HG02678 (cell line): ENCODE measurements around the gene SLC35G4.
"Not testable (repeated sequence)": the region's sequence is repeated elsewhere in the genome, so short reads cannot be mapped to it uniquely, and the experiment has no call there.

ENCODE experiments used
- ATAC-seq: cut with Tn5 transposase; IDR thresholded peaks from one replicate; pipeline ENCODE4 v1.9.1; 2021; ENCODE audit warnings: mild to moderate bottlenecking, moderate library complexity; ENCODE audit not compliant: unreplicated experiment

SLC35G4 gene

DNA sequence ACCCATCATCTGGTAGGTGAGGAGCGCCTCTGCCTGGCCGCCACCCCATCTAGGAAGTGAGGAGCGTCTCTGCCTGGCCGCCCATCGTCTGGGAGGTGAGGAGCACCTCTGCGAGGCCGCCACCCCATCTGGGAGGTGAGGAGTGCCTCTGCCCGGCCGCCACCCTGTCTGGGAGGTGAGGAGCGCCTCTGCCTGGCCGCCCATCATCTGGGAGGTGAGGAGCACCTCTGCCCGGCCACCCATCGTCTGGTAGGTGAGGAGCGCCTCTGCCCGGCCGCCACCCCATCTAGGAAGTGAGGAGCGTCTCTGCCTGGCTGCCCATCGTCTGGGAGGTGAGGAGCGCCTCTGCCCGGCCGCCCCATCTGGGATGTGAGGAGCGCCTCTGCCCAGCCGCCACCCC, 4.2 kb downstream of the SLC35G4 start:
- ATAC-seq: not testable (repeated sequence)

DNA sequence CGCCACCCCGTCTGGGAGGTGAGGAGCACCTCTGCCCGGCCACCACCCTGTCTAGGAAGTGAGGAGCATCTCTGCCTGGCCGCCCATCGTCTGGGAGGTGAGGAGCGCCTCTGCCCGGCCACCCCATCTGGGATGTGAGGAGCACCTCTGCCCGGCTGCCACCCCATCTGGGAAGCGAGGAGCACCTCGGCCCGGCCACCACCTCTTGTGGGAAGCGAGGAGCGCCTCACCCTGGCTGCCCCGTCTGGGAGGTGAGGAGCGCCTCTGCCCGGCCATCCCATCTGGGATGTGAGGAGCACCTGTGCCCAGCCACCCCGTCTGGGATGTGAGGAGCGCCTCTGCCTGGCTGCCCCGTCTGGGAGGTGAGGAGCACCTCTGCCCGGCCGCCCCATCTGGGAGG, 4.6 kb downstream of the SLC35G4 start:
- not testable (repeated sequence) for ATAC-seq

DNA sequence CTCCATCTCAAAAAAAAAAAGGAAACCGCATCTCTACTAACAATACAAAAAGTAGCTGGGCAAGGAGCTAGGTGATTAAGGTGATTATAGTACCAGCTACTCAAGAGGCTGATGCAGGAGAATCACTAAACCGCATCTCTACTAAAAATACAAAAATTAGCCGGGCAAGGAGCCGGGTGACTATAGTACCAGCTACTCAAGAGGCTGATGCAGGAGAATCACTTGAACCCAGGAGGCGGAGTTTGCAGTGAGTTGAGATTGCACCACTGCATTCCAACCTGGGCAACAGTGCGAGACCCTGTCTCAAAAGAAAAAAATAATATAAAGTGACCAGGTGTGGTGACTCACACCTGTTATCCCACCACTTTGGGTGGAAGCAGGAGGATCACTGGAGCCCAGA, 5.6 kb downstream of the SLC35G4 start:
- ATAC-seq: not testable (repeated sequence)

GRCh38 chr18:11647310-11647709, 37.9 kb downstream of the SLC35G4 start:
- ATAC-seq: not testable (repeated sequence)

GRCh38 chr18:11647804-11648203, 38.4 kb downstream of the SLC35G4 start:
- ATAC-seq: not testable (repeated sequence)

DNA sequence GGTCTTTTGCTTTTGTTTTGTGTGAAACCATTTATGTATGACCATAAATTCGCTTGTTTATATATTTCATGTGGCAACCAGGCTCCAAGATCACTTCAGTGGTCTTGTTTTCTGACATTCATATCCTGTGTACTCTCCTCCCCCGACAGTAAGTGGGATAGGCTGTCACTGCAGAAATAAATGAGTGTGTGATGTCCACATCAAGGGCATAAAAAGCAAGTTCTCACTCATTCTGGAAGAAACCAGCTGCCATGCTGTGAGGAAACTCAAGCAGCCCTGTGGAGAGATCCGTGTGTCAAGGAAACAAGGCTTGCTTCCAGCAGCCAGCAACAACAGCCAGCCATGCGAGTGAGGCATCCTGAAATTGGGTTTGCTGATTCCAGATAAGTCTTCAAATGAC, 40.4 kb downstream of the SLC35G4 start:
- ATAC-seq: no peak

DNA sequence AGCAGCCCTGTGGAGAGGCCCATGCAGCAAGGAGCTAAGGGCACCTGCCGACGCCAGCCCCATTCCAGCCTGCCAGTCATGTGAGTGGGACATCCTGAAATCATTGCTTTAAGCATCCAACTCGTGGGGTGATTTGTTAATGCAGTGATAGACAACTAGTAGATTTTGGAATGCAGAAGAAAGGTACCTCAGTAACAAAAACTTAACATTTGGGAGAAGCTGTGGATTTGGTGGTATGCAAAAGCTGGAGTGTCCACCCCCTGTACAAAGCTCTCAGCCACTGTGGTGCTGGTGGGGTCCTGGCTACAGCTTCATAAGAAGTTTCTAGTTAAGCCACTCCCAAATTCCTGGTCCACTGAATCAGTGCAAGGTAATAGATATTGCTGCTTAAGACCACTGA, 42.5 kb downstream of the SLC35G4 start:
- ATAC-seq: no peak

DNA sequence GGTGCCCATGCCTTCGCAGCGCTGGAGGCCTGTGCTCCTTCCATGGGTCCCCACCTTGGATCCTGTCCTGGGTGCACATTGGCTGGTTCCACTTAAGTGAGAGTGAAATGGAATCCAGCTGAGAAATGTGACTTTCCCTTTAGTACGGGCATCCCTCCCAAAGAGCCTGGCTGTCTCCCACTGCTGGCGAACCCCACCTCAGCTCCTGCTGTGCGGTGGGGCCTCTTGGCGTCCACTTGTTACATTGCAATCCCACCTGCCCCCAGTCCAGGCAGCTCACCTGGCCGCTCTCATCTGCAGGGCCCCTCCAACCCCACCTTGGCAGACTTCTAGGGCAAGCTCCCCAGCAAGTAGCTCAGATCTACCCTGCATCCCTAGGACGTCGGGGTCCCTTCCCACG, 44.1 kb downstream of the SLC35G4 start:
- ATAC-seq: no peak

- ATAC-seq: no peak
These were observed 45.6 kb downstream of the SLC35G4 start for GRCh38 chr18:11654736-11655605.

GRCh38 chr18:11655606-11655932, 46.2 kb downstream of the SLC35G4 start:
- ATAC-seq: no peak

- ATAC-seq: no peak
These were observed 47.8 kb downstream of the SLC35G4 start for GRCh38 chr18:11657152-11657551.

- no peak for ATAC-seq
These were observed 48.2 kb downstream of the SLC35G4 start for GRCh38 chr18:11657554-11657953.

GRCh38 chr18:11658019-11658418, 48.6 kb downstream of the SLC35G4 start:
- no peak for ATAC-seq

GRCh38 chr18:11658989-11659388, 49.6 kb downstream of the SLC35G4 start:
- no peak for ATAC-seq
